Right lung (tissue), 10 donors: ENCODE results near the gene CFAP65. TPM values are rescaled to one million over a fixed set of nuclear protein-coding genes. Genes with fewer than 3 reads are reported as not detected.

Source experiments
- DNase-seq, 2 donors: peaks; one replicate each; pipeline ENCODE4 v3.0.0-alpha.2; 2013
- long read RNA-seq, 8 donors: transcript quantifications; one replicate each; lab custom pipeline, GENCODE V29; 2026
- polyA plus RNA-seq, 5 donors: library from polyadenylated mRNA; unstranded; fragments of 120-200 nt; gene quantifications; one replicate each; pipeline versions ENCODE4 v1.2.1 to v1.2.3, GENCODE V29; 2013; ENCODE audit warnings: inconsistent platforms in 1 of 5, low replicate concordance in 1 of 5; ENCODE audit not compliant: insufficient read length in 5 of 5, insufficient read depth in 1 of 5

The CFAP65 gene
- polyA plus RNA-seq = 1 to 10 TPM in 4 of 5 donors, under 1 TPM in 1; 0.60 to 4.5 (median 3.1) TPM
- long read RNA-seq, donor 1, partial matches to known transcripts = 0 of 1 reads
- long read RNA-seq, donor 1, other reads (novel, unspliced or antisense) = 0 of 1 reads
- long read RNA-seq, donor 2 = 0 reads
- long read RNA-seq, donor 3 = 0 reads
- long read RNA-seq, donor 4 = 0 reads
- long read RNA-seq, donor 5 = 0 reads
- long read RNA-seq, donor 6 = 0 reads
- long read RNA-seq, donor 7 = 0 reads
- long read RNA-seq, donor 8 = 0 reads

DNA sequence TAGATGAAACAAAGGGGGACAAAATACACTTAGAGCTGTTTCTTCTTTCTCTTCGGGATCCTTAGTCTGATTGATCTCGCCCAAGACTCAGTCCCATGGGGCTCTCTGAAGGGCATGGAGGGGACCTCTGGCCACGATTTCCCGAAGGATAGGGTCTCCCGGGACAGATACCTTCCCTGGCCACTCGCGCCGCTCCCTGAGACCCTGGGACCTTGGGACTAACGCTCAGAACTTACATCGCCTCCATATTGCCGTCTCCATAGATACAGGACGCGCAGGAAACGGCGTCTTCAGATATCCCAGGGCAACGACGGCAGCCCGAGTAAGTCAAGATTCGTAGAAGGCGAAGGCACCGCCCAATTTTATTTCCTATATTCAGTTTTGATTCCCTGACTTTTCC lies at the start of gene CFAP65:
Gene CFAP65 (minus strand): TSS at position 265 of the 400 bp plus-strand sequence. CDS start 2,468 bp downstream, outside the sequence.
- DNase-seq = no peak

- DNase-seq = no peak
Observed at GRCh38 chr2:219090436-219091299, 49.4 kb upstream of the CFAP65 start.

- DNase-seq = no peak
Observed at GRCh38 chr2:219089330-219089729, 48.0 kb upstream of the CFAP65 start.

- no peak for DNase-seq
Observed at GRCh38 chr2:219087848-219088247, 46.5 kb upstream of the CFAP65 start.

DNA sequence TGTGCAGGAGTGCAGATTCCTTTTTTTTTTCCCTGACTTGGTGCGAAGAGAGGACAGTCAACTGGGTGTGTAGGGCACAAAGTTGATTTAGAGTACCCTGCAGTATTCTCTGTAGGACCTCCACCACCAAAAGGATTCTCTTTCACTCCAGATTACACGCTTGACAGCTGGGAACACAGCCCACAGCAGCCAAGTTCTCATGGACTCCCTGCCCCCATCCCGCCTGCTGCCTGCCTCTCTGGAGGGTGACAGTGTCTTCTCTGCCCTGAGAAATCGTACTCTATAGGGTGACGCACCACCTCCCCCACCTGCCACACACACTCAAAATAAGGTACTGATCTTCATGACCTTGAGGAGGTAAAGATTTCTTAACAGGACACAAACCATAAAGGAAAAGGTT lies 46.0 kb upstream of the CFAP65 start:
- DNase-seq = no peak

- no peak for DNase-seq
Observed at GRCh38 chr2:219086196-219086595, 44.9 kb upstream of the CFAP65 start.

- DNase-seq = no peak
Observed at GRCh38 chr2:219084791-219085190, 43.5 kb upstream of the CFAP65 start.

DNA sequence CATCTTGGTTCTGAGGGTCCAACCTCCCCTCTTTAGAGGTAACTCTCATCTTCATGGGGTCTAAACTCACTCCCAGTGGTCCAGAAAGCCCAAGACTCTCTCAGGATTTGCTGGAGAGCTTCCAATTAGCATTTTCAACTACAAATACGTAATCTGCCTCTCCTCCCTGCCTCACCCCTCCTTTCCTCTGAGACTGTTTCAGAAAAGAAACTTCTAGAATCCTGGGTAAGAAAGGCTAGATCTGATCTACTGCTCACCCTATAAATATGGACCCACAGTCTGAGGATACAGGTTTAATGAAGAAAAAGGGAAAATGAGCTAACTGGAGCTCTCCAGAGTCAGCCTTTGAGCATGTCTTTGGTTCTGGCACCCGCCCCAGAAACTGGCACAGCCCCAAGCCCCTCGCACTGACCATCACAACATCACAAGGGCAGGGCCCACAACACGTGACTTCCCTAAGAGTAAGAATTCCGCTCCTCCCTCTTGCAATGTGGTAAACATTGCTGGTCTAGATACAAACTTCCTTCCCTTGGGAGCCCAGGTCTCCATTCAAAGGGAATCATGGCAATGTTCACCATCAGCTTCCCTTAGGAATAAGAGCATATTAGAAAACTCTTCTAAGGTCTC lies 41.1 kb upstream of the CFAP65 start:
- DNase-seq = no peak

DNA sequence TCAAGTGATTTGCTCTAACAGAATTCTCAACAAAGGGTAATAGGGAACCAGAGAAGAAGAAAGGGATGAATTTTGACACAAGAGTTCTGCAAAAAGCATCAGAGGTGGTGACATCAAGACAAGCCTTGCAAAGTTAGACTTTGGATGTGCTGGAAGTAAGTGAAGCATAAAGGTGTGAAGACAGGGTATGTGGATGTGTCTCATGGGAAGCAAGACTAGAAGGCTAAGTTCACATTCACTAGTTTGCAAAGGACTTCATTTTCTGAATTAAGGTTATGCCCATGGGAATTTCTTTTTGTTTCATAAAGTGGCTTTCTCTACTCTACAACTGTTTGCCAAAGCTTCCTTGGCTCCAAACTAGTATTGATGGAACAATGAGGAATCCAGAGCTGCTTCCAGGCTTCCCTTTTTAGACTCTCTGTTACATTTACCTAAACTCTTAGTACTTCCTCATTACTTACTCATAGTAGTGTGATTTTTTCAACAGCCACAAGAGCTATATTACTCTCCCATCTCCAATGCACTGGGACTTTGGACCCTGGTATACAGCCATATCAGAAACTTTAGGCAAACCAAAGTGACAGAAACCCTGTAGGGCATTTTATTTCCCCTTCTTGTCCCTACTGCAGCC lies 40.5 kb upstream of the CFAP65 start:
- DNase-seq = no peak

DNA sequence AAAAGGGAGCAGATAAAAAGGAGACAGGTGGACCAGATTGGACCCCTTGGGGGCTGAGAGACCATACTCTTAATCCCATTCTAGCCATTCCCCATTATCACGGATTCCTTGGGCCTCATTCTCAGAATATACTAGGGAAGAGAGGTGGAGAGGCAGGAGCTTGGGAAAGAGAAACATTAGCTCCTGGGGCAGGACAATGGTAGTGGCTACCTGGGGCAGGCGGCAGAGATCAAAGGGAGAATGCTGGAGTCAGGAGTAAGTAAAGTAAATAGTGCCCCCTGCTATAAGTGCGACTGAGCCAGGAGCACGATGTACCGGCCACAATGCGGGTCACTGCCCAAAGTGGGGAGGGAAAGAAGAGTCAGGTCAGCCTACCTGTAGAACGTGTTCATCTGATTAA lies 39.8 kb upstream of the CFAP65 start:
- DNase-seq = no peak

- DNase-seq = no peak
Observed at GRCh38 chr2:219079417-219079816, 38.1 kb upstream of the CFAP65 start.

- no peak for DNase-seq
Observed at GRCh38 chr2:219078951-219079350, 37.6 kb upstream of the CFAP65 start.

GRCh38 chr2:219078126-219078525 lies 36.8 kb upstream of the CFAP65 start:
- DNase-seq = no peak

DNA sequence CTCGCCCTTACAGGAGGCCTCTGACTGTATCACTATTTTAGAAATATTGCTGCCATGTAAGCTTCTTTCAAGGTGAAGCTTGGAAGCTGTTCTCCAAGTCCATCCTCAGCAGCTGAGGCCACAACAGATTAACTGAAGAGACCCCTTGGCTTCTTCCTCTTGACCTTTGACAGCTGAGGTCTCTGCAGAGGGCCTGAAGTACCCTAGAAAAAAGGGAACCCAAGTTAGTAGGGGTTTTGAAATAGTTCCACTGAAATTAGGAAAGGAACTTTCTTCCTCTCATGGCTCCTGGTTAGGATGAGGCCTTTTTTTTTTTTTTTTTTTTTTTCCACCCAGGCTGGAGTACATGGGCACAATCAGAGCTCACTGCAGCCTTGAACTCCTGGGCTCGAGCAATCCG lies 34.9 kb upstream of the CFAP65 start:
- no peak for DNase-seq

DNA sequence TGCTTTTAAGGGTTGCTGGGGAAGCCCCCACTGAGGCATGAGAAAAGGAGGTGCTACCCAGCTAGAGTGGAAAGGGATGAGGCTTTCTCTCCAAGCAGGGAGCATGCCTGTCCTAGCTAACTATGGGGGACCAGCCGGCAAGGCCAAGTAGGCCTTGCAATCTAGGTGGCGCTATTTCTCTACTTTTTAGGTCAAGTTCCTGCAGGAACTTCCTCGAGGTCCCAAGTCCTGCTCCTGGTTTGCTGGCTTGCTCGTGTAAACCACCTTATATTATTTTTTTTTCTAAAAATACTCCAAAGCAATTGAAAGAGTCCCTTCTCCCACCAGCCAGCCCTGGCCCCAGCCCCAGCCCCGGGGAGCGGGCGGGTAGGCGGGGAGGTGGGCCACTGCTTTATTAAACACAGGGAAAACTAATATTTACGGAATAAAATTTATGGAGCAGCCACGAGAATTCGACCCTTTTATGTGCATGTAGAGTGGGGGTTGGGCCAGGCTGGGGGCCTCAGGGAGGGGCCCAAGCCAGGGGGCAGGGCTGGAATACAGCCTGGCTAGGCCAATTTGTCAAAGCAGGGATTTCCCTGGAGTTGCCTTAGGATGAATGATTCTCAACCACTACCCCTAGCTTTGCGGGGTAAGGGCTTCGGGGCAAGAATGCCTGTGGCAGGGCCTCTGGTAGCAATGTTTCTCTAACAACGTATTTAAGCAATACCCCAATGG lies 32.3 kb upstream of the CFAP65 start:
- peak in 1 of 2 donors; percentile 48 for DNase-seq

- DNase-seq = no peak
Observed at GRCh38 chr2:219072741-219073250, 31.5 kb upstream of the CFAP65 start.

DNA sequence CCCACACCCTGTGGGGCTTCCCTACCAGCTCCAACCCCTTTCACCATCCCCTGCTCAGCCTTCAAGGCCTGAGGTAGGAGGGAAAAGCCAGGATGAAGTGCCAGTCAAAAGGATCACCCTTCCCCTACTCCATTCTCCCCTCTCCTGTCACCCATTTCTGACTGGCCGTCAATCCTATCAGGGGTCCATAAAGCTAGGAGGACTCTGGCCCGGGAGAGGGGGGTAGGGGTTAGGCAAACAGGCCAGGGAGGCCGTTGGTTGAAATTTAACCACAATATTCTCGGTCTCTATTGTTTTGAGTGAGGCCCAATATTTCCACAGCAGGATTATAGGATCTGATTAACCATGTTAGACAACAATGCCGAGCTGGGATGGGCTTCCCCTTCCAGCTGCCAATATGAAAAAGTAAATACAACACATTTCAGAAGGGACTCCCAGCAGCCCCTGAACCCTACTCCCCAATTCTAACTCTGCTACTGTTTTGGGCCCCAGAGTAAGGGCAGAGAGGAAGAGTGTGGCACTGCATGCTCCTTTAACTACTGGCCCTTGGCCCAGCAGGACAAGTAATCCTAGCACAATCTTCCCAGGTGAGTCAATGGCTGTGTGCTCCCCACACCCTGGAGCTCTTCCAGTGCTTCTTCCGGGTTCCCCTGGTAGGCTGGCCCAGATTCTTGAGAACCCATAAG lies 30.0 kb upstream of the CFAP65 start:
- no peak for DNase-seq

DNA sequence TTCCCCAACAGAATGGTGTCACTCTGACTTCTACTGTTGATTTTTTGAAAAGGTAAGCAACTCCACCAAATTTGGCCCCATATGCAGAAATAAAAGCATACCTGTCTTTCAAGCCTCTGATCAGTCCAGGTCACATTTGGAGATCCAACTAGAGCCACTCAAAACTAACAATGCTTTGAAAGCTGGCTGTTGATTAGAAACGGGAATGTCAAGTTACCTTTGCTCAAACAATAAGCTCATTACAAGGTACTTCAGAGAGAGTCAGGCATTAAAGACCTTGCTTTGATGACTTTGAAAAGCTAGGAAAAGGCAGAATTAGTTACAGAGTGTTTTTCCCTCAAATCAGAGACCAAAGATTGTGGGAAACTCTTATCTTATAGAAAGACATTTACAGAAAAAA lies 24.2 kb upstream of the CFAP65 start:
- no peak for DNase-seq

DNA sequence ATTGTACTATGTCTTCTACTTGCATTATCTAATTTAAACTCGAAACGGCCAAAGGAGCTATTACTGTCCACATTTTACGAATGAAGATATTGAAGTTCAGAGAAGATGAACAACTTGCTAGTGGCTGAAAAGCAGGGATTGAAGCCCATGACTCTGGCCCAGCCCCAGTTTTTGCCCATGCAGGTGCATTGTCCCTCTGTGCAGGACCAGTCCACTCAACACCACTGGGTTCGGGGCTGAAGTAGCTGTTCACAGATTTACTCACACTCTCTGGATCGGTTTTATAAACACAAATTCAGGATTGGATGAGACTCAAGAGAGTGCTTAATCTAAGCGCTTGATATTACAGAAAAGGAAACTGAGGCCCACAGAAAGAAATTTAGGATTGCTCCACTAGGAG lies 20.8 kb upstream of the CFAP65 start:
- no peak for DNase-seq
